Sciatic nerve (tissue), 2 donors: ENCODE results near the gene DNAH10. TPM values are rescaled to one million over a fixed set of nuclear protein-coding genes. Genes with fewer than 3 reads are reported as not detected.
"Not testable (repeated sequence)": the region's sequence is repeated elsewhere in the genome, so short reads cannot be mapped to it uniquely, and the experiment has no call there.

Source experiments
- ATAC-seq: fragments of 200-7000 bp; cut with Tn5 transposase; one replicate; pipeline ENCODE4 v1.9.1; 2020; ENCODE audit warnings: mild to moderate bottlenecking, moderate library complexity
- DNase-seq: peaks from one replicate; pipeline ENCODE4 v3.0.0-alpha.2; 2020; ENCODE audit warnings: low spot score
- intact Hi-C: fragments of 100-400 bp; cut with DNase I; formaldehyde crosslinking; loops from one replicate; pipeline ENCODE4 v1.14.2; 2022
- total RNA-seq: library from RNA; stranded (reverse); fragmentation: NEBNext Ultra II Directional; extraction: Animal tissue kit (Norgen Biotek cat#: 25700); gene quantifications from one replicate; pipeline ENCODE4 v1.2.1, GENCODE V29; 2021
- donor health status: DM: no; HTN: no; CAD: no.
- donor health status: DM: no; HTN: no; CAD: no.

The DNAH10 gene
- total RNA-seq, 1 donor from 2014 or later: 0.76 TPM

DNA sequence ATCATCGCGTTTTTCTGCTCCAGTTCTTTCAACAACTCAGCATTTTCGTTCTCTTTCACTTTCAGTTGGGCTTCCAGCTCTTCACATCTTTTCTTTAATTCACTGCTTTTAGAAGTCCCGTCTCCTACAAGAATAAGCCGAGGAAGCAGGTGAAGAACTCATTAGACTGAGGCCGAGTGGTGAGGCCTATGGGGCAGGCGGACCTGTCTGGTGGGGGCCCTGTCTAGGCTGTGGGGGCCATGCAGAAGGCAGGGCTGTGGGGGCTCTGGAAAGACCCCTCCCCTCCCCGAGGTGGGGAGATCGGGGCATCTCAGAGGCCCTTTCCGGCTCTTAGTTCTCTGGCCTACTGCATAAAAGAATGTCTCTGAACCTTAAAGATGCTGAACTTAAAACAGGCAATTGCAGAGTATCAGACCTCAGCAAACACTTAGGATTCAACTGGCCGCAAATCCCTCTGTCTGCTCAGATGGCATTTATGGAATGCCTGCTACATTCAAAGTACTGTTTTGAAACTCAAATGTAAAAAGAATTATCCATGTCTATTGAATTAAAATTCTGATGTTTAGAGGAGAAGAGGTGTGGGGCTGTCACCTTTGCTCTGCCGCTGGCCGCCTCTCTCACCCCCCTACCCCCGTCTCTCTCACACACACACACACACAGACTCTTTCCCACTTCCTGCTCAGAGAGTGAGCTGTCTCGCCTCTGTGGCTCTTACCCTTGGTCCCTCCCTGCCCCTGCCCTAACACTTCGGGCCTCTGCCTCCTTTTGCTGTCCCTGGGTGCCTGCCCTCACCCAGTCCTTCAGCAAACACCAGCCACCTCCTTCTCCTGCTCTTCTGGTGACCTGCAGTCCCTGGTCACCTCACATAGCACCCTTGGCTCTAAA, 175.8 kb downstream of the DNAH10 start:
- intact Hi-C loops: no loop called here
- no peak for DNase-seq
- no peak for ATAC-seq

DNA sequence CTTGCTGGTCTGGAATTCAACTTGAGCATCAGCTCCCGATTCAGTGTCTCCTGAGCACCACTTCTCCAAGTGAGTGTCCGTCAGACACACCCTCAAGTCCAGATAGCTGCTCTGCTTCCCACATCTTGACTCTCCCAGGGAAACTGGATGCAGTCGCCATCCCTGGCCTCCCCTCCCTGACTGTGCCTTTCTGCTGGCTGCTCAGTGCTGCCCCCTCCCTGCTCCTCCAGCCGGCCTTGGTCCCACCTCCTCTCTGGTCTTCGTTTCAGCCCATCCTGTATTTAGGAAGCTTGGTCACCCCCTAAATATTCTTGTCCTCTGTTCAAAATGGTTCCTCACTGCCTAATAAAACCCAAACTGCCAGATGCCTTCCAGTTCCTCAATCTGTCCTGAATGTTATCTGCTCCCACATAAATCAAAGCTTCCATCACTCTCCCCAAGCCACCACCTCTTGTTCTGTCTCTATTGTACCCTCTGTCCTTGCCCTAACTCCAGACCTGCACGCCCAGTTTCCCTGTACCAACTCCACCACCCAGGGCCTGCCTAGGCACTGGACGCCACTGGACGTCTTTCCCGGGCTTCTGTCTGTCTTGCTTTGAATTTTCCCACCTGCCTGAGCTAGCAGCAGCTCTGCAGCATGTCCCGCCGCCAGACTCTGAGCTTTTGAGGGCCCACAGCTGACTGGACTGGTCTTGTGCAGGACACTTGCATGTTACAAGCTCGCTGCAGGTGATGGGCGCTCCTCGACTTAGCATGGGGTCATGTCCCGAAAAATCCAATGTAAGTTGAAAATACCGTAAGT, 176.8 kb downstream of the DNAH10 start:
- DNase-seq (no peak), ATAC-seq (no peak)
- intact Hi-C loops: no loop called here

DNA sequence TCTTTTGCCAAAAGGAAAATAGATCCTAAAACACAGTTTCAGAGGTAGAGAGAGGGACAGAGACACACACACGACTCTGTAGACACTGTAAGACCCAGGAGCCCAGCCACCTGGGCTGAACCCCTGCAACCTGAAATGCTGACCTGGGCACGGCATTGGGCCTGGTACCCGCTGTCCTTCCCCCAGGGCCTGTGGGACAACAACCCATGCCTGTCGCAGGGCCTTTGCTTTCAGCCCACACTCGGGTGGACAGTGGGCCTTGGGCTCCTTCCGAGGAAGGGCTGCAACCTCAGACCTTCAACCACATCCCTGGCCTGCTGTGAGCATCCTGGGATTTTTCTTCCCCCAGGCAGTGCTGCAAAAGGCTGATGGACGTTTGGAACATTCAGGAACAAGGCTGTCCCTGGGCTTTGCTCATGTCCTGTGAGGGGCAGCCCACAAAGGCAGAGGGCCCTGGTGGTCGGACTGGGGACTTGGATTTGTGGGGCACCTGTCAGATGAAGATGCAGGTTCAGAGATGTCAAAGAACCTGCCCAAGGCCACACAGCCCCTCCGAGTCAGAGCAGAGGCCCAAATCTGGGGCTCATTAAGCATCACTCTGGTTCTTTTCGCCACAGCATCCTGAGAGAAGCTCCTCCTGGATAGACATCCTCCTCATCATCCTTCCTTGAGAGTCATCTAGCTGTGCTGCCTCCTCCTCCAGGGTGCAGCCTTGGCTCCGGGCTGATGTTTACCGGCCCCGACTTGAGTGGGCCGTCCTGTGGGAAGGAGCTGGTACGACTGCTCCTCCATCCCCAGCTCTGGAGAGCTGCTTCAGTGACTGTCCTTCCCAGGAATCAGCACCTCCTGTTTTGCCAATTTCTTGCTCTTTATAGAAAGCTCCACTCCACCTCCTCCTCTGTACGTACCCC, 177.9 kb downstream of the DNAH10 start:
- no peak for DNase-seq
- ATAC-seq: no peak
- intact Hi-C loops: no loop called here

DNA sequence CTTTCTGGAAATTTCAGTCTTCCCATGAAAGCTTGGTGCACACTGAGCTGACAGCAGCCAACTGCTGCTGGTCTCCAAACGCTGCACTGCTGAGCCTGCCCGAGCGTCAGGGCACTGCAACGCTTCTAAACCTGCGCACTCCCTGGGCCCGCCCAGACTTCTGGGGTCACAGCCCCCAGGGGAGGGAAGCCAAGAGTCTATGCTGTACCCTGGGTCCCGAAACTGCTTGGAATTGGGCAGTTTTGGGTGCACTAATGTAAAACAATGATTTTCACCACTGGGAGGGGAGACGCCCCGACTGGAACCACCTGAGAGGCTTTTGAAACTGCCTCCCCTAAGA, 178.5 kb downstream of the DNAH10 start:
- DNase-seq (no peak), ATAC-seq (no peak)
- intact Hi-C loops: no loop called here

DNA sequence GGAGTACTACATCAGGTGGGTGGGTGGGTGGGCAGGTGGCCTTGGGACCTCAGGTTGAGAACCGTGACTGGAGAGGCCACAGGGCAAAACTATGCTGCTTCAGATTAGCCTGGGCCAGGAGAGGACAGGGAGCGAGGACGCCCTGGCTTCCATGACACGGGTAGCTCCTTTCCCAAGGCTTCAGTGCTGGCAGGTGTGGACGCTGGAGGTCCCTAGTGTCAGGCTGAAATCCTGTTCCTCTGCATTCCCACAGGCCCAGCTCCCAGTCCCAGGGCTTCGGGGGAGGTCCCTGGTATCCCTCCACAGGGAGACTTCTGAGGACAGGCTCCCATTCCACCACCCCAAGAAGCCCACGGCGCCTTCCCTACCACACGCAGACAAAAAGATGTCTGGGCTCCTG, 178.9 kb downstream of the DNAH10 start:
- DNase-seq (no peak), ATAC-seq (no peak)
- intact Hi-C loops: no loop called here

DNA sequence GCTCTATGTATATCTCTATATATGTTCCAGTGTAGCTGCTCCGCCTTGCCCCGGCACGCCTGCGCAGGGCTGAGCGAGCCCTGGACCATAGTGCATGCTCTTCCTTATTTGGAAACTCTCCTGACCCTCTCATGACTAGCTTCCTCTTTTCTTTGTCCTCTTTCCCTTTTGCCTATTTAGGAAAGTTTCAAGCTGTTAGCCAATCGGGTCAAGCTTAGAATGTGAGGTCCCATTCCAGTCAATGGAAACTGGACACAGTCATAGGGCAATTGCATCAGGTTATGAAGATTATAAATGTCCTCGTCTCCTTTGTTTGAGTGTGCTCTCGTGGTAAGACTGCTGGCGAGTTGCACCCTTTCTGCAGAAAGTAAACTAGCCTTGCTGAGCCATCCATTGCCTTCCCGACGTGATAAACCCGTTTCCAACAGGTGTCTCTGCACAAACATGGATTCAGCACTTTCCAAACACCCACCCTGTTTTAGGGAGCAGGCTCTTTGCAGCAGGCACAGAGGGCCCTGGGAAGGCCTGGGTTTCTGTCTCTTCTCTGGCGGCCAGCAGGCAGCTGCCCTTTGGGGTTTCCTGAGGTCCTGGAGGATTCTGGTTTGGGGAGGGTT, 179.6 kb downstream of the DNAH10 start:
- intact Hi-C loops: no loop called here
- DNase-seq (no peak), ATAC-seq (peak; percentile 8)

DNA sequence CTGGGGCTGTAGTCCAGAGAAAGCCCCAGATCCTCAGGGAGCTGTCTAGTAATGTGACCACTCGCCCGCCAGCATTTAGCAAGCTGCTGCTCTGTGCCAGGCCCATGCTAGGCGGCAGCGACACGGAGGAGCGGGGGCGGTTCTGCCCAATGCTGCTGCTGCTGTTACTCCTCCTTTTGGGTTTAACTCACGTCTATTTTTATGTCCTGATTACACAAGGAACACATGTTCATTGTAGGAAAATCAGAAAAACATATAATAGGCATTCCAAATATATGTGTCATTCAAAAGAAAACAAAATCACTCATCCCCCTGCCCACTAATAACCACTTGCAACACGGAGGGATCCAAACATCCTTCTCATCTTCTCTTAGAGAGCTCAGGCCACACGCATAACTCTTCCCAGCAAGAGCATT, 180.1 kb downstream of the DNAH10 start:
- intact Hi-C loops: no loop called here
- peak; percentile 57 for ATAC-seq
- DNase-seq: no peak

DNA sequence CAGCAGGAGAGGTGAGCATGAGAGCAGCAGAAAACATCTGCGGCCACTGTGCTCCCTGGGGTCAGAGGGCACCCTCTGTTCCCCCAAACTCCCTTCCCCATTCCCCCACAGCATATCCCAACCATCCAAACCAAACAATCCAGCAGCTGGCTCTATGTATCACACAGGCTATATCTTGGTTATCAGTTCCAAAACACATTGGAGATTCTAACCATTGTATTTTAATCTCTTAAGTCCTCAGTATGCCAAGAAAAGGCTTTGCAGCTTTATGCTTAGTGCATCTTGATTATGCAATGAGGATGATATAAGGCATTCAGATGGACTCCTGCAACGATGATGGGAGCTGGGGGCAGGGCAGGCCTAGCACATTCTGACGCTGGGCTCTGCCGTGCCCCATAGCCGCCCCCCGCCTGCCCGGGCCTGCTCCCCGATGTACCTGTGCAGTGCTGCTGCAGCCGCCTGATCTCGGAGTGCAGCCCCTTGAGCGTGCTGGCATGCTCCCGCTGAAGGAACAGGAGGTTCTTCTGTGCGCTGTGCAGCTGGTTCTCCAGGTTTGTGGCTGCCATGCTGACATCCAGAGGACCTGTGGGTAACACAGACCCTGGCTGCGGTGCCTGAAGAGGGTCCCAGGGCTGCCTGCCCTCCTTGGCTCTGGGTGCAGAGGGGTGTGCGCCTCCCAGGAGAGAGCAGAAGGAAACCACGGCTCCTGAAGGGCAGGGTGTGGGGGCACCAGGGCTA, 181.0 kb downstream of the DNAH10 start:
- ATAC-seq: peak; percentile 48
- no peak for DNase-seq
- intact Hi-C loops: no loop called here

DNA sequence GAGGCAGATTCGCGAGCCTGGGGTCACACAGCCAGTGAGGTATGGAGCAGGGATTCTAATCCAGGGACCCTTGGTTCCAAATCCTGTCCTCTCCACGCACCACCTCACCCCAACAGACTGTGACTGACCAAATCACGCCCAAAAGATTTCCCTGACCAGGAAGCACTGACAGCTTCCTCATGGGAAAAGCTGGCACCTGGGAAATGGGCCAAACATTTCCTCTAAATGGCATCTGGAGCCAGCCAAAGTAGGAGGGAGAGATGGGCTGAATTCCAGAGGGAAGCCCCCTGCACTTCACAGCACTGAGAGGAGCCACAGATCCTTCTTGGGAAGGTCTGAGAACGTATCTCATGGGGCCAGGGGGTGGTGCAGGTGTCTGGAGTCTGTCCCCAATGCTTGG, 181.7 kb downstream of the DNAH10 start:
- intact Hi-C loops: no loop called here
- ATAC-seq (no peak), DNase-seq (no peak)

DNA sequence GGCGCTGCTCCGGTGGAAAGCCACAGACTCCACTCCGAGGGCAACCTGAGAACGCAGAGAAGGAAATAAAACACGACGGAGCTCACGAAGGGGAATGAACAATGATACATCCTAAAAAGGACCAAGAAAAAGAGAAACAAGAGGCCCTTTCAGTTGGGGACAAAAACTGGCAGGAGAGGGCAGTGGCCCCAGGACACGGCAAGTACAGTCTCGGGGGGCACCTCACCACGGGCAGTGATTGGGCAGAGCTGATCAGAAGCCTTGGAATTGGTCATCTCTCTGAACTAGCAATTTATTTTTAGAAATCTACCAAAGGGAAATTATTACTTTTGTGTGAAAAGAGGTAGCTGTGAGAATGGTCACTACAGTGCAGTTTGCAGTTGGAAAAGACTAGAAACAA, 182.6 kb downstream of the DNAH10 start:
- no peak for DNase-seq
- no peak for ATAC-seq
- intact Hi-C loops: no loop called here

DNA sequence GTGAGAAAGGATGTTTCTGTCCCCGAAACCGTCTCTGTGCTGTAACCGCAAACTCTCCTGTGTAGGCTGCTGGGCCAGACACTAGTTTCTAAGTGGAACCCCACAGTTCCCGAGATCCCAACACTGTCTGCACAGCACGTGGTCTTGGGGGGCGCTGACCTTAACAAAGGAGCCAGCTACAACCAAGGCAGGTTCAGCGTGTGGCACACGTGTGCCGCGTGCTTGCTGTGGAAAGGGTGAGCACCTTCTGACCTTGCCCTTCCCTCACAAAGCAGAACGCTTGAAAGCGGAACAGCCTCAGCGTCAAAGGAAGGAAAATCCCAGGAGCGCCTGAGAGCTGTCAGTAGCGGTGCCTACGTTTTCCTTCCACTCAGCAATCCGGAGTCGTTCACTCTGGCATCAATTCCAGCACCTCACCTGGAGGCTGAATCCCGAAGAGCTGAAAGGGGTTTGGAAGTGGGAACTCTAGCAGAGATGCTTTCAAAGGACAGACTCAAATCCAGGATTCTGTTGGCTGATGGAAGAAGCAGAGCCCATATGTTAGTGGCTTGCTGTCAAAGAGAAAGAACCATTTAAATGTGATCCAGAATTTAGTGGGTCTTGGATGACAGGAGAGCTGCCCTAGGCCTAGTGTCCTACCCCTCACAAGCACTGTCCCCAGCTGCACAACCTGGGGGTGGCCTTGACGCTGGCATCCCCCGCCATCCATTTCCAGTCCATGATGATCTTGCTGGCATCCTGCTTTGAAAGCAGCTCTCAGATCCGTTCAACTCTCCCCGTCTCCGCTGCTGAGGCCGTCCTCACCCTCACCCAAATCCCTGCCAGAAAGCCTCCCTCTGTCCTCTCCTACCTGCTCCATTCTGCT, 183.4 kb downstream of the DNAH10 start:
- intact Hi-C loops: no loop called here
- ATAC-seq (no peak), DNase-seq (no peak)

DNA sequence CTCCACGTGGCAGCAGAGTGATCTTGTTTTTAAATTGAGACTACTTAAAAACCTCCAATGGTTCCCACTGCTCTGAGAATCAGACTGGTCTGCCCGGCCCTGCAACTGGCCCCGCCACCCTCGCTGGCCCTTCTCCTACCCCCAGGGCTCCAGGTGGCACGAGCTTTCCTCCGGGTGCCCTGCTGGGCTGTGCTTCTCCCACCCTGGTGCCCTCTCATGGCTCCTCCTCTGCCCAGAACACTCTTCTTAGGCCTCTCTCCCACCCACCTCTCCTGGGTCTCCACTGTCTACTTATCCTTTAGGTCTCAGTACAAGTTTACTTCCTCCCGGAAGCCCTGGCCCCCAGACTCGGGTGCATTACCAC, 184.0 kb downstream of the DNAH10 start:
- DNase-seq (no peak), ATAC-seq (no peak)
- intact Hi-C loops: no loop called here

DNA sequence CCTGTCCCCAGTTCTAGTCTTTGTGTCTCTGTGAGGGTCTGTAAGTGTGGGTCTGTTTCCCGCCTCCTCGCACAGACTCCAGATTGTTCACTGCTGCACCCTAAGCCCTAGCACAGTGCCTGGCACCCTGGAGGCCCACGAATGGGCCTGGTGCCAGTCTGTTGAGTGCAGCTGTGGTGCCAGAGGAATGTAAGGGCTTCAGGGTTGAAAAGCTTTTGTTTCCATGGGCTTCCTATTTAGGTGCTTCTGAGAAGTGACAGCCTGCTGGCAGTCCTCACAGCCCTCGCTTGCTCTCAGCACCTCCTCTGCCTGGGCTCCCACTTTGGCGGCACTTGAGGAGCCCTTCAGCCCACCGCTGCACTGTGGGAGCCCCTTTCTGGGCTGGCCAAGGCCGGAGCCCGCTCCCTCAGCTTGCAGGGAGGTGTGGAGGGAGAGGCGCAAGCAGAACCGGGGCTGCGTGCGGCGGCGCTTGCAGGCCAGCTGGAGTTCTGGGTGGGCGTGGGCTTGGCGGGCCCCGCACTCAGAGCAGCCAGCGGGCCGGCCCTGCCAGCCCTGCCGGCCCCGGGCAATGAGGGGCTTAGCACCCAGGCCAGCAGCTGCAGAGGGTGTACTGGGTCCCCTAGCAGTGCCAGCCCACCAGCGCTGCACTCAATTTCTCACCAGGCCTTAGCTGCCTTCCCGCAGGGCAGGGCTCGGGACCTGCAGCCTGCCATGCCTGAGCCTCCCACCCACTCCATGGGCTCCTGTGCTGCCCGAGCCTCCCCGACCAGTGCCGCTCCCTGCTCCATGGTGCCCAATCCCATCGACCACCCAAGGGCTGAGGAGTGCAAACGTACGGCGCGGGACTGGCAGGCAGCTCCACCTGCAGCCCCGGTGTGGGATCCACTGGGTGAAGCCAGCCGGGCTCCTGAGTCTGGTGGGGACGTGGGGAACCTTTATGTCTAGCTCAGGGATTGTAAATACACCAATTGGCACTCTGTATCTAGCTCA, 184.7 kb downstream of the DNAH10 start:
- intact Hi-C loops, ATAC-seq, DNase-seq: not testable (repeated sequence)

DNA sequence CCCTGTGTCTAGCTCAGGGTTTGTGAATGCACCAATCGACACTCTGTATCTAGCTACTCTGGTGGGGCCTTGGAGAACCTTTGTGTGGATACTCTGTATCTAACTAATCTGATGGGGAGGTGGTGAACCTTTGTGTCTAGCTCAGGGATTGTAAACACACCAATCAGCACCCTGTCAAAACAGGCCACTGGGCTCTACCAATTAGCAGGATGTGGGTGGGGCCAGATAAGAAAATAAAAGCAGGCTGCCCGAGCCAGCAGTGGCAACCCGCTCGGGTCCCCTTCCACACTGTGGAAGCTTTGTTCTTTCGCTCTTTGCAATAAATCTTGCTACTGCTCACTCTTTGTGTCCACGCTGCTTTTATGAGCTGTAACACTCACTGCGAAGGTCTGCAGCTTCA, 185.4 kb downstream of the DNAH10 start:
- intact Hi-C loops, DNase-seq, ATAC-seq: not testable (repeated sequence)

DNA sequence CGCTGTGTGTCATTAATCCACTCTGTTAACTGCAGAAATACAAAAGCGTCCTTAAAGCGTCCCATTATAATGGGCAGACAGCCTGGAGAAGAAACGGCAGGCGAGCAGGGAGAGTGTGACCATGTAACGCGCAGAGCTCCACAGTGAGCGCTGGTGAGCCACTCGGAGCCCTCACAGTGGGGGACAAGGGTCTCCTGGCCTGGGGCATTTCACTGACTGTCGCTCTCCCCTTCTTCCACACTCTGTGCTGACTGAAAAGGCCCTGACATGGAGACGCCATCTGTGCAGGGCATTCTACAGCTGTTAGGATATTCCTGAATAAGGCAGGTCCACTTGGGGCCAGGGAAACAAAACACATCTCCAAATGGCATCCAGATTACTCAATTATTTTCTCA, 186.3 kb downstream of the DNAH10 start:
- intact Hi-C loops: no loop called here
- DNase-seq: no peak
- no peak for ATAC-seq
